RWPE2 (cell line): ENCODE data around the gene CHMP1A.
A peak's percentile ranks its signal among the peaks of the same experiment; 100 is the strongest.

Experiments
- ATAC-seq: fragments of 200-7000 bp; cut with Tn5 transposase; 3 replicates; pipeline ENCODE4 v1.9.1; 2021; ENCODE audit warnings: low read depth
- DNase-seq: peaks from one replicate; pipeline ENCODE4 v3.0.0-alpha.2; 2020; ENCODE audit warnings: low spot score
- H3K27ac ChIP-seq: fragments of 450-650 bp; 2 replicates; pipeline ENCODE4 v1.5.1; 2017; ENCODE audit warnings: mild to moderate bottlenecking; ENCODE audit not compliant: poor library complexity, severe bottlenecking
- H3K27me3 ChIP-seq: fragments of 250-450 bp; sonication (Bioruptor Pico); 2 replicates; pipeline ENCODE4 v1.5.1; 2021; ENCODE audit warnings: mild to moderate bottlenecking, moderate library complexity; ENCODE audit not compliant: insufficient read depth, poor library complexity, severe bottlenecking
- H3K36me3 ChIP-seq: fragments of 250-450 bp; sonication (Bioruptor Pico); 2 replicates; pipeline ENCODE4 v1.5.1; 2020; ENCODE audit warnings: low read depth, mild to moderate bottlenecking, moderate library complexity
- H3K4me1 ChIP-seq: fragments of 250-450 bp; sonication (Bioruptor Pico); 2 replicates; pipeline ENCODE4 v1.5.1; 2021; ENCODE audit warnings: mild to moderate bottlenecking, moderate library complexity; ENCODE audit not compliant: insufficient read depth, poor library complexity, severe bottlenecking
- H3K4me3 ChIP-seq: fragments of 250-450 bp; sonication (Bioruptor Pico); 2 replicates; pipeline ENCODE4 v1.5.1; 2021; ENCODE audit warnings: mild to moderate bottlenecking, moderate library complexity; ENCODE audit not compliant: severe bottlenecking
- H3K9me3 ChIP-seq: fragments of 250-450 bp; sonication (Bioruptor Pico); 2 replicates; pipeline ENCODE4 v1.5.1; 2021; ENCODE audit warnings: mild to moderate bottlenecking, moderate library complexity; ENCODE audit not compliant: severe bottlenecking
- CTCF ChIP-seq: fragments of 450-650 bp; IDR thresholded peaks from one replicate; pipeline ENCODE4 v1.5.1; 2017; ENCODE audit warnings: mild to moderate bottlenecking, moderate library complexity; ENCODE audit not compliant: poor library complexity, severe bottlenecking

Gene CHMP1A

GRCh38 chr16:89697616-89698331 lies 40.3 kb upstream of the CHMP1A start:
- no peak for ATAC-seq
- Histone ChIP-seq H3K27ac (no peak overlapping the region), H3K36me3 (peaks cover 26% of the 10 kb centered on the region), H3K4me3 (no peak overlapping the region), H3K27me3 (no peaks in the 10 kb centered on the region), H3K9me3 (no peaks in the 10 kb centered on the region), H3K4me1 (no peaks in the 10 kb centered on the region)
- no peak for DNase-seq
- no peak for TF ChIP-seq CTCF

DNA sequence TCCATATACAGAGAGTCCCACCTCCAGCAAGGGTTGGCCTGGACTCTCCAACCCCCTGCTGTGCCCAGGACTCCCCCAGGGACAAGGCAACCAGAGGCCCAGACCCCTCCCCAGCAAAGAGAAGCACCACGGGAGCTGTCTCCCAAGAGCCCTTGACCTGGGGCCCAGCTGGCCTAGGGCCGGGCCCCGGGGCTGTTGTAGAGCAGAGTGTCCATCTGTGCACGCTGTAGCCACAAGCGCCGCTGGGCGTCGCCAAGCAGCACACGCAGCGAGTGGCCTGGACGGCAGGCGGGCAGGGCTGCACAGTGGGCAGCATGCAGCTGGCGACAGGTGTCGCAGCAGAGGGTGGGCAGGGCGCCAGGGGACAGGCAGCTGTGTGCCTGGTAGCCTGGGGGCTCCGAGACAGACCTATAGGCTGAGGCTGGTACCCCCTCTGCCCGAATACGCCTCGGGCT lies 39.7 kb upstream of the CHMP1A start:
- H3K9me3 ChIP-seq = no peaks in the 10 kb centered on the region
- ATAC-seq (no peak), DNase-seq (peak; percentile 75)
- no peaks in the 10 kb centered on the region for H3K4me1 ChIP-seq
- no peak overlapping the region for H3K27ac ChIP-seq
- no peak for TF ChIP-seq CTCF
- H3K4me3 ChIP-seq = no peak overlapping the region
- peaks cover 31% of the 10 kb centered on the region for H3K36me3 ChIP-seq
- H3K27me3 ChIP-seq = no peaks in the 10 kb centered on the region

DNA sequence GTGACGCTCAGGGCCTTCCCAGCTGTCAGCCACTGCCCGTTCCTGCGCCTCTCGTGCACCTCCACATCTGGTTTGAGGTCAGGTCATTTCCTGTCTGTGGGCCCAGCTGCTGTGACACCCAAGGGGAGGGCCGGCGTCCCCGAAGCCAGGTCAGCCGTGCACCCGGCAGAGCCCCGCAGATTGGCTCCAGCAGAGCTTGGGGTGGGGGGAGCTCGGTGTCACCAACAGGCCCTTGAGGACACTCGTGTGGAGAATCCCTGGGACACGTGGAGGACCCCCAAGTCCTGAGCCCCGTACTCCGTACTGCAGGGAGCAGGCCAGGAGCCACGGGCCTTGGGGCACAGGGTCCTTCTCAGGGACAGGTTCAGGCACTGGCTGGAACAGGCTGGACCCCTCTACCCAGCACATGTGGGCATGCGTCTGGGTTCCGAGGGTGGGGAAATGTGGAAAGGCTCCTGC lies 39.2 kb upstream of the CHMP1A start:
- Histone ChIP-seq H3K4me3 (no peak overlapping the region), H3K27me3 (no peaks in the 10 kb centered on the region), H3K36me3 (peaks cover 34% of the 10 kb centered on the region), H3K9me3 (no peaks in the 10 kb centered on the region), H3K4me1 (no peaks in the 10 kb centered on the region), H3K27ac (no peak overlapping the region)
- no peak for ATAC-seq
- TF ChIP-seq CTCF = no peak
- no peak for DNase-seq

DNA sequence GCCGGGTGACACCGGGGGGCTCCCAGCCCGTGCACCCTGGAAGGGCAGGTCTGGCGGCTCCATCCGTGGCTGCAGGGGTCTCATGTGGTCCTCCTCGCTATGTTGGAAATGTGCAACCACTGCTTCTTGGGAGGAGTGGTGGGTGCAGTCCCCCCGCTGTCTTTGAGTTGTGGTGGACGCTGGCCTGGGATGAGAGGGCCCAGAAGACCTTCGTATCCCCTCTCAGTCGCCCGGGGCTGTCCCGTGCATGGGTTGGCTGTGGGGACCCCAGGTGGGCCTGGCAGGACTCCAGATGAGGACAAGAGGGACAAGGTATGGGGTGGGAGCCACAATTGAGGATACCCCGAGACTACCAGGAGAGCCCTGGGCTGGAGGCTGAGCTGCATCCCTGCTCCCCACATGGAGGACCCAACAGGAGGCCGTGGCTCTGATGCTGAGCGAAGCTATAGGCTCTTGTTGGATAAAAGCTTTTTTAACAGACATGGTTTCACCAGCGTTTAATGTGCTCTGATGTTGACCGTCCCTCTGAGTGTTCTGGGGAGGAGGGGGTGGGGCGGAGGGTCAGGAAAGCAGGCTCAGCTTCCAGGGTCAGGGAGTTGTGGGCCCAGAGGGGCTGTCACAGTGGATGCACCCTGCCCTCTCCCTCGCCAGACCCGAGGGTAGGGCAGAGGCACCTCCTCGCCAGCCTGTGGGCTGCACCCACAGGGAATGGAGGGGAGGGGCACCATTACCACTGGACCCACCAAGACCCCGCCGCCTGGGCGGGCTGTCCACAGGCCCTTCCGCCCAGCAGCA lies 38.6 kb upstream of the CHMP1A start:
- Histone ChIP-seq H3K4me1 (no peaks in the 10 kb centered on the region), H3K36me3 (peaks cover 41% of the 10 kb centered on the region), H3K27me3 (no peaks in the 10 kb centered on the region), H3K27ac (no peak overlapping the region), H3K4me3 (no peak overlapping the region), H3K9me3 (no peaks in the 10 kb centered on the region)
- ATAC-seq (no peak), DNase-seq (no peak)
- TF ChIP-seq CTCF = no peak
